Activated CD8-positive, alpha-beta memory T cell treated with anti-CD3 and anti-CD28 coated beads, Interleukin-2, amount 50 U/mL, for 1 hour (primary cell): ENCODE measurements around the gene SELENOS.
A peak's percentile ranks its signal among the peaks of the same experiment; 100 is the strongest.

Experiments used
- DNase-seq: peaks from one replicate; pipeline ENCODE4 v3.0.0-alpha.2; 2020; ENCODE audit errors: extremely low read depth

The SELENOS gene

GRCh38 chr15:101250873-101251829 is 26.1 kb downstream of the SELENOS start:
- no peak for DNase-seq

- DNase-seq: no peak
Measured at GRCh38 chr15:101250341-101250831, 26.9 kb downstream of the SELENOS start.

GRCh38 chr15:101248274-101248673 is 29.0 kb downstream of the SELENOS start:
- DNase-seq: no peak

- no peak for DNase-seq
Measured at GRCh38 chr15:101246824-101247745, 30.2 kb downstream of the SELENOS start.

GRCh38 chr15:101246391-101246790 is 30.9 kb downstream of the SELENOS start:
- no peak for DNase-seq

GRCh38 chr15:101244889-101245668 is 32.2 kb downstream of the SELENOS start:
- no peak for DNase-seq

- DNase-seq: no peak
Measured at GRCh38 chr15:101244036-101244781, 33.1 kb downstream of the SELENOS start.

GRCh38 chr15:101243420-101243819 is 33.9 kb downstream of the SELENOS start:
- DNase-seq: no peak

- DNase-seq: no peak
Measured at GRCh38 chr15:101242999-101243336, 34.3 kb downstream of the SELENOS start.

- peak; percentile 41 for DNase-seq
Measured at GRCh38 chr15:101242160-101242998, 34.9 kb downstream of the SELENOS start.

GRCh38 chr15:101240358-101240757 is 36.9 kb downstream of the SELENOS start:
- DNase-seq: no peak

- no peak for DNase-seq
Measured at GRCh38 chr15:101239724-101240136, 37.6 kb downstream of the SELENOS start.

GRCh38 chr15:101237251-101237650 is 40.0 kb downstream of the SELENOS start:
- no peak for DNase-seq

- DNase-seq: no peak
Measured at GRCh38 chr15:101233651-101234280, 43.5 kb downstream of the SELENOS start.

- no peak for DNase-seq
Measured at GRCh38 chr15:101232677-101233076, 44.6 kb downstream of the SELENOS start.

- DNase-seq: no peak
Measured at GRCh38 chr15:101228313-101228712, 49.0 kb downstream of the SELENOS start.

GRCh38 chr15:101225658-101226057 is 51.6 kb downstream of the SELENOS start:
- DNase-seq: no peak
